HG02763 (cell line): Measurements from ENCODE around the gene RNF41.

Experiments used
- ATAC-seq: cut with Tn5 transposase; IDR thresholded peaks from one replicate; pipeline ENCODE4 v1.9.1; 2021; ENCODE audit warnings: mild to moderate bottlenecking, moderate library complexity; ENCODE audit not compliant: unreplicated experiment

Gene RNF41

GRCh38 chr12:56154818-56155217 is 66.9 kb downstream of the RNF41 start:
- no peak for ATAC-seq

- no peak for ATAC-seq
Measured at GRCh38 chr12:56154246-56154771, 67.4 kb downstream of the RNF41 start.

GRCh38 chr12:56153678-56154065 is 68.0 kb downstream of the RNF41 start:
- ATAC-seq = no peak

- no peak for ATAC-seq
Measured at GRCh38 chr12:56152756-56153677, 68.7 kb downstream of the RNF41 start.
